HG02884 (cell line): ENCODE measurements around the gene EPHA6.

Source experiments
- ATAC-seq: cut with Tn5 transposase; IDR thresholded peaks from one replicate; pipeline ENCODE4 v1.9.1; 2021; ENCODE audit warnings: mild to moderate bottlenecking, moderate library complexity; ENCODE audit not compliant: unreplicated experiment

Gene EPHA6

GRCh38 chr3:97689962-97690361 lies 875.6 kb downstream of the EPHA6 start:
- ATAC-seq: no peak

- no peak for ATAC-seq
Measured at GRCh38 chr3:97691354-97691753, 877.0 kb downstream of the EPHA6 start.

GRCh38 chr3:97692389-97692788 lies 878.0 kb downstream of the EPHA6 start:
- ATAC-seq: no peak

GRCh38 chr3:97692831-97693230 lies 878.4 kb downstream of the EPHA6 start:
- no peak for ATAC-seq

GRCh38 chr3:97694876-97695275 lies 880.5 kb downstream of the EPHA6 start:
- no peak for ATAC-seq

GRCh38 chr3:97698691-97699090 lies 884.3 kb downstream of the EPHA6 start:
- ATAC-seq: no peak

GRCh38 chr3:97699889-97700288 lies 885.5 kb downstream of the EPHA6 start:
- no peak for ATAC-seq

- no peak for ATAC-seq
Measured at GRCh38 chr3:97705764-97706163, 891.4 kb downstream of the EPHA6 start.

- ATAC-seq: no peak
Measured at GRCh38 chr3:97706226-97706625, 891.8 kb downstream of the EPHA6 start.

- no peak for ATAC-seq
Measured at GRCh38 chr3:97711654-97712053, 897.3 kb downstream of the EPHA6 start.

GRCh38 chr3:97712919-97713318 lies 898.5 kb downstream of the EPHA6 start:
- ATAC-seq: no peak

GRCh38 chr3:97713634-97714033 lies 899.2 kb downstream of the EPHA6 start:
- ATAC-seq: no peak

- ATAC-seq: peak; percentile 96
Measured at GRCh38 chr3:97719156-97719821, 904.9 kb downstream of the EPHA6 start.

GRCh38 chr3:97720417-97720816 lies 906.0 kb downstream of the EPHA6 start:
- ATAC-seq: no peak

- no peak for ATAC-seq
Measured at GRCh38 chr3:97721446-97721845, 907.1 kb downstream of the EPHA6 start.

GRCh38 chr3:97736928-97737327 lies 922.5 kb downstream of the EPHA6 start:
- no peak for ATAC-seq

GRCh38 chr3:97738761-97739160 lies 924.4 kb downstream of the EPHA6 start:
- no peak for ATAC-seq

- ATAC-seq: no peak
Measured at GRCh38 chr3:97742036-97742435, 927.6 kb downstream of the EPHA6 start.

- ATAC-seq: no peak
Measured at GRCh38 chr3:97744289-97744688, 929.9 kb downstream of the EPHA6 start.

GRCh38 chr3:97763586-97764406 lies 949.4 kb downstream of the EPHA6 start:
- peak; percentile 0 for ATAC-seq

- peak; percentile 94 for ATAC-seq
Measured at GRCh38 chr3:97764407-97765238, 950.2 kb downstream of the EPHA6 start, which contains the start of gene ARL6. Gene ARL6 (plus strand): TSS chr3:97764758. CDS start chr3:97768108, 3,350 bp downstream.
